GM10248 (cell line): ENCODE results near the gene SLC6A3.

Source experiments
- CTCF ChIA-PET: fragments of 300-600 bp; sonication (Branson Sonifier 250); formaldehyde crosslinking; extraction: SDS; loops from one replicate; lab custom pipeline; 2021; ENCODE audit warnings: antibody characterized with exemption; lab: Yijun Ruan, JAX
- POLR2A ChIA-PET: fragments of 350-650 bp; sonication (Branson Sonifier 250); formaldehyde crosslinking; extraction: SDS; loops from one replicate; lab custom pipeline; 2020; ENCODE audit warnings: antibody characterized with exemption; lab: Yijun Ruan, JAX
- DNase-seq: peaks from one replicate; pipeline ENCODE4 v3.0.0; 2012; ENCODE audit errors: extremely low spot score
- TF ChIP-seq, protein P1 (sequence below): IDR thresholded peaks from 2 replicates; pipeline ENCODE4 v1.5.1; 2012; ENCODE audit warnings: mild to moderate bottlenecking, low read depth; ENCODE audit errors: extremely low read depth, missing control alignments, control extremely low read depth

The SLC6A3 gene

DNA sequence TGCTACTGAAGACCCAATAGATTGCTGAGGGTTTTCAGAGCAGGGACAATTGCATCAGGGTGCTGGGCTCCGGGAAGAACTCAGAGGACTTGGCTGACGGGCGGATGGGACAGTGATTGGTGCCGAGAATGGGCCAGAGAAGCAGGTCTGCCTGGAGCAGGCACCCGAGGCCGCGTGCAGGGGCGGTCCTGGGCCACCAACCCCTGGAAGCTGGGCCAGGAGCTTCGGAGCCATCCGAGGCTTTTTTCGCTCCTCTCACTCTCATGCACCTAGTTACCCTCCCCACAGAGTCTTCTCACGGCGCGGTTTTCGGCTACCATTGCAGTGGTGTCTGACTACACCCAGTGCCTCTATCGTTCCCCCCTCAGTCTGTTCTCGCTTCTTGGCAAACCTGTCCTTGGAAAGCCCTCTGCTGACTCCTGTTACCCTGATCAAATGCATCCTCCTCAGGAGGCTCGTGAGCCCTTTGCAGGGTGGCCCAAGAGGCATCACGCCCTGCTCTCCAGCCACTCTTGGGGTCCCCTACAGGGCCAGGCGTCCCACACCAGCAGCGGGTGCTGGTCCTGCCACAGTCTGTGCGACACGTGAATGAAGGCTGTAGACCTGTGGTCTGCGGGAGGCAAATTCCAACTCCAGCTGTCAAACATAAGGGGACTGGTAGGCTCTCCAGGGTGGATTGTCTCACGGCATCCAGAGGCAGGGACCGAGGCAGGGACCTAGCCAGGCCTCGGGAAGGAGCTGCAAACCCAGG, 99.2 kb downstream of the SLC6A3 start:
- ChIA-PET POLR2A (no interaction called here), CTCF (interaction anchor here (1.5 kb wide), 1 partner anchor 9 kb away, joined by 5 read pairs; no protein-coding TSS in a partner anchor)
- no peak for DNase-seq
- TF ChIP-seq, protein P1, sequence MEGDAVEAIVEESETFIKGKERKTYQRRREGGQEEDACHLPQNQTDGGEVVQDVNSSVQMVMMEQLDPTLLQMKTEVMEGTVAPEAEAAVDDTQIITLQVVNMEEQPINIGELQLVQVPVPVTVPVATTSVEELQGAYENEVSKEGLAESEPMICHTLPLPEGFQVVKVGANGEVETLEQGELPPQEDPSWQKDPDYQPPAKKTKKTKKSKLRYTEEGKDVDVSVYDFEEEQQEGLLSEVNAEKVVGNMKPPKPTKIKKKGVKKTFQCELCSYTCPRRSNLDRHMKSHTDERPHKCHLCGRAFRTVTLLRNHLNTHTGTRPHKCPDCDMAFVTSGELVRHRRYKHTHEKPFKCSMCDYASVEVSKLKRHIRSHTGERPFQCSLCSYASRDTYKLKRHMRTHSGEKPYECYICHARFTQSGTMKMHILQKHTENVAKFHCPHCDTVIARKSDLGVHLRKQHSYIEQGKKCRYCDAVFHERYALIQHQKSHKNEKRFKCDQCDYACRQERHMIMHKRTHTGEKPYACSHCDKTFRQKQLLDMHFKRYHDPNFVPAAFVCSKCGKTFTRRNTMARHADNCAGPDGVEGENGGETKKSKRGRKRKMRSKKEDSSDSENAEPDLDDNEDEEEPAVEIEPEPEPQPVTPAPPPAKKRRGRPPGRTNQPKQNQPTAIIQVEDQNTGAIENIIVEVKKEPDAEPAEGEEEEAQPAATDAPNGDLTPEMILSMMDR: no peak

DNA sequence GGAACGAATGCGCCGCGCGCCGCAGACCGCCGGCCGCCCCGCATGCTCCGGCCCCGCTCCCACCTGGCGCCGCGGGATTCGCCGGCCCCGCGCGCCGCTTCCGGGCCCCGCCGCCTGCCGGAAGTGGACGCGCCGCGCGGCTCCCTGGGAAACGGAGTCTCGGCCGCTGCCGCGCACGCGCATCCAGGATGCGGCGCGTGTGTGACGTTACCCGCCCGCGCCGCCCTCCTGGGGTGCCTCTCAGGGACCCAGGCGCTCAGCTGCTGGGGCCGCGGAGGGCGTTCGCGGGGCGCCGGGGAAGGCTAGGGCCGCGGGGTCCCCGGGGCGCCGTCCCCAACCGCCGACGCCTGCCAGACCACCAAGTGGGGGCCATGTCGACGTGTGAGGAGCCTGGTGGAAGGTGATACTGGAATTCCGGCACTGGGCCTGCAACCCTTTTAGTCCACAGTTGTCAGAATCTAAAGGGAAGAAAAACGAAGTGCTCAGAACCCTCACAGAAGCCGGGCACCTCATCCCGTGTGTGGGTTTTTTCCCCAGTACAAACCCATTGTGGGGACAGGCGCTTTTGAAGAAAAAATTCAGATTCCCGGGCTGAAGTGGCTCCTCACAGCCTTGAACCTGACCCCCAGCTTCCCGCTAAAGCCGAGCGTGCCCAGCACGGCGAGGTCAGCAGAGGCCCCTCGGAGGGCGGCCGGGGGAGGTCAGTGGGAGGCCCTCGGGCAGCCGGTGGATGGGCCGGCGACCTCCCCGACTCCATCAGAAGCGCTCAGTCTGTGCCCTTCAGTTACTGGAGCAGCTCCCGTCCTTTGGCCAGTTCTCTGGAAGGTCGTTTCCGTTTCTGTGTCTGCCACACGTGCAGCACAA, 100.0 kb downstream of the SLC6A3 start, which contains the start of gene CLPTM1L:
Gene CLPTM1L, minus strand, starts transcription at position 125 of the 864 bp plus-strand sequence. CDS start 258 bp downstream, outside the sequence.
- ChIA-PET CTCF (interaction anchor here (1.1 to 1.7 kb wide), 3 partner anchors 10 to 35 kb away, joined by 3 to 5 read pairs (median 3); no protein-coding TSS in a partner anchor), POLR2A (interaction anchor here (0.6 to 0.9 kb wide), 2 partner anchors 24 to 152 kb away, joined by 3 read pairs; no protein-coding TSS in a partner anchor)
- peak; percentile 99 for DNase-seq

DNA sequence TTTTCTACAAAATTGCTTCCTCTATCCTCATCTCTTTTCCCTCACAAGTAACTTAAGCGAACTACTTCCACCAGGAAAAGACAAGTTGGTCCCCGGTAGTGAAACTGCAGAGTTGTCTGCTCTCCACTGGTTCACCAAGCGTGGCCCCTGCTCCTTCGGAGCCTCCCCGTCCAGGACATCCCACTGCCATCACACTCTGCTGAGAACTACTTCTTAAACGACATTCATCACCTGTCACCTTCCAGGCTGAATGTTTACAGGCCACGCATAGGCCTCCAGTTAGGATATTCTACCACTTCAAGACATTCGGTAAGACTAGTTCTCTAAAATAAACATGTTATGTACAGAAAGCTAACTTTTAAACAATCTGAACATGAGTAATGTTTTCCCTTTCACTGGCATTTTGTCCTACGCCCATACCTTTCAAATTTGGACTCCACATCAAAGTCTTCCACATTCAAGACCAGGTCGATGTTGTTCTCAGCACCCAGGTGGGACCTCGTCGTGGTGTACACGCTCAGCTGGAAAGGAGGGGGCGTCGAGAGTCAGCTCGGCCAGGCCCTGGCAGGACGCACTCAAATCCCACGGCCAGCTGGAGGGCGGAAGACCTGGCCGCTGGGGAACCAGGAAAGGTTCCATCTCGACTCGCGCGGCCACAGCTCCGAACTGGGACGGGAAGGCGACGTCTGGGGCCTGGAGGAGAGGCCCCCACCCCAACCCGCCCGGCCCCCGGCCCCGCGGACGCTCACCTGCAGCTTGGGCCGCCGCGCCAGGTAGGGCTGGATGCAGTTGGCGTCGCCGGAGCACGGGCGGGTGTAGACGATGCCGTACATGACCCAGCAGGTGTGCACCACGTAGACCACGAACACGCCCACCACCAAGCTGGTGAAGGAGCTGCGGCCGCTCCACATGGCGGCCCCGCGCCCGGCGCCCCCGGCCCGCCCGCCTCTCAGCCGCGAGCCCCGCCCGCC, 101.0 kb downstream of the SLC6A3 start:
- ChIA-PET POLR2A (interaction anchor here (0.6 to 0.9 kb wide), 3 partner anchors 23 to 153 kb away, joined by 3 read pairs; no protein-coding TSS in a partner anchor), CTCF (interaction anchor here (1.1 to 2.1 kb wide), 3 partner anchors 23 to 36 kb away, joined by 3 to 4 read pairs (median 3); no protein-coding TSS in a partner anchor)
- TF ChIP-seq, protein P1: no peak
- DNase-seq: no peak

More for the DNA sequence above, 100.0 kb downstream of the SLC6A3 start, which contains the start of gene CLPTM1L:
- TF ChIP-seq, protein P1: no peak

DNA sequence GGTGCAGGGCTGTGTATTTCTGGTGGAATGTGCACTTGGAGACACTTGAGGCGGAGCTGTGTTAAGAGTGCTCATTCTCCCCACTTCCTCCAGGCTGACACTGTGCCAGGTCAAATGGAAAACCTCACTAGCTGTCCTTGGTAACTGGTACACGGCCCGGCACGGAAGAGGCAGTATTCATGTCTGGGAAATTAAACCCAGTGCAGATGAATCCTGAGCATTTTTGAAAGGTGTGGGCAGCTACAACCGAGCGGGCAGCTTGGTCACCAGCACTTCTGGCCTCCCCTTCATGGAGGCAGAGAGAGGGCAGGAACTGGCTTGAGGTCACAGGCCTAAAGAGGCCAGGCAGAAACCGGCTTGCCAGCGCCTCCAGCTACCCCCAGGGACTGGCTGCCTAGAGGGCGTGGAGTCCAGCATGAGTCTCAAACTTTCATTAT, 101.9 kb downstream of the SLC6A3 start:
- ChIA-PET CTCF (interaction anchor here (0.8 to 2.1 kb wide), 2 partner anchors 36 to 301 kb away, joined by 3 to 4 read pairs; no protein-coding TSS in a partner anchor), POLR2A (no interaction called here)
- TF ChIP-seq, protein P1: no peak
- DNase-seq: no peak
